Activated CD4-positive, alpha-beta T cell treated with anti-CD3 and anti-CD28 coated beads, Interleukin-2, amount 10 ng/mL, durations not matched to agents 24 days and 14 days (primary cell): ENCODE measurements around the gene GATAD2B. TPM values are rescaled to one million over a fixed set of nuclear protein-coding genes. Genes with fewer than 3 reads are reported as not detected.

Experiments used
- DNase-seq: peaks from one replicate; pipeline ENCODE4 v3.0.0; 2022
- H3K27ac Mint-ChIP-seq: one replicate; pipeline ENCODE4 v1.8.0; 2022; ENCODE audit warnings: mild to moderate bottlenecking, mixed read lengths
- H3K27me3 Mint-ChIP-seq: one replicate; pipeline ENCODE4 v1.8.0; 2022; ENCODE audit warnings: mixed read lengths
- H3K36me3 Mint-ChIP-seq: one replicate; pipeline ENCODE4 v1.8.0; 2022; ENCODE audit warnings: low read depth, mild to moderate bottlenecking, mixed read lengths
- H3K4me1 Mint-ChIP-seq: one replicate; pipeline ENCODE4 v1.8.0; 2021; ENCODE audit warnings: mixed read lengths
- H3K4me3 Mint-ChIP-seq: one replicate; pipeline ENCODE4 v1.8.0; 2022; ENCODE audit warnings: mild to moderate bottlenecking, moderate library complexity, mixed read lengths
- H3K9me3 Mint-ChIP-seq: one replicate; pipeline ENCODE4 v1.8.0; 2021; ENCODE audit warnings: mixed read lengths
- intact Hi-C: fragments of 100-400 bp; cut with micrococcal nuclease; formaldehyde crosslinking; loops from one replicate; pipeline ENCODE4 v1.15.1; 2023
- total RNA-seq: library from RNA; stranded (reverse); gene quantifications from 2 replicates; pipeline ENCODE4 v1.2.3, GENCODE V29; 2022

GATAD2B gene
- total RNA-seq, 1 donor from 2014 or later: 68.8 TPM

- H3K4me1 Mint-ChIP-seq: peaks cover 30% of the 10 kb centered on the region
- peak overlapping the region; percentile 96 for H3K4me3 Mint-ChIP-seq
- intact Hi-C loops: loop anchor here (2.0 kb wide), 1 partner anchor 42 kb away; the partner anchor contains the start of gene RAB13
- DNase-seq: no peak
- peak overlapping the region; percentile 96 for H3K27ac Mint-ChIP-seq
- H3K9me3 Mint-ChIP-seq: no peaks in the 10 kb centered on the region
- no peaks in the 10 kb centered on the region for H3K27me3 Mint-ChIP-seq
- peaks cover 60% of the 10 kb centered on the region for H3K36me3 Mint-ChIP-seq
Measured at GRCh38 chr1:153944827-153945117, 22.0 kb upstream of the GATAD2B start.

DNA sequence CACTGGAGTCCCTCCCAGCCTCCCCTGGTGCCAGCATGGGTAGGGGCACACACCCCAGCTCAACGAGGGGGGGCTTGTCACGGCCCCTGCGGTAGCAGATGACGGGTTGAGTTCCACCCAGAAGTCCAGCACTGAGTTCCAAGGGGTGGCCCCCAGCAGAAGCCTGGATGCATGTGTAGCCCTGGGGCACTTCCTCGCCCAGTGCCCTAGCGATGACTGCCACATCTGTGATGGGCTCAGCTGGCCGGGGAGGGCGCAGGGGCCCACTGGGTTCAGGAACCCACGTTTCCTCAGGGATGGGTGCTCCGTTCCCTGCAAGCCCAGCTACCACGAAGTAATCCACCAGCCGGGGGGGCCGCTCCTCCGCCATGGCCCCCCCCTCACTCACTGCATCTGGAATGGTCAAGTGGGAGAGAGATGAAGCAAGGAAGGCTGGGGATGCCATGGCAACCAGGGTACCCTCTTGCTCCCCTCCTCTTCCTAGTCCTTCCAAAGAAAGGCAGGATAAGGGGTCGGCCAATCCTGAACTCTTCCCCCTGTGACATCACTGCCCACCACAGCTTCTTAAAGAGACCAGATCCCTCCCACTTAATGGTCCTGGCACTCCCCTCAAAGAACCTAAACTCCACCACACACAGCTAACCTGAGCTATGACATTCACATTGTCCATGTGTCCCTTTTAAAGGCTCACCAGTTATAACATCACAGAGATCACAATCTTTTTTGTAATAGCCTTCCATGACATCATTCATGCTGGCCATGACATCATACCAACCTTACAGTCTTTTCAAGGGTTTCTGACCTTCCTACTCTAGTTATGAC is 21.4 kb upstream of the GATAD2B start:
- intact Hi-C loops: loop anchor here (2.0 kb wide), 1 partner anchor 43 kb away; the partner anchor contains the start of gene RAB13
- Mint-ChIP-seq H3K27ac (peak overlapping the region; percentile 96), H3K4me3 (peak overlapping the region; percentile 96), H3K36me3 (peaks cover 64% of the 10 kb centered on the region), H3K27me3 (no peaks in the 10 kb centered on the region), H3K9me3 (no peaks in the 10 kb centered on the region), H3K4me1 (peaks cover 30% of the 10 kb centered on the region)
- peak; percentile 75 for DNase-seq

DNA sequence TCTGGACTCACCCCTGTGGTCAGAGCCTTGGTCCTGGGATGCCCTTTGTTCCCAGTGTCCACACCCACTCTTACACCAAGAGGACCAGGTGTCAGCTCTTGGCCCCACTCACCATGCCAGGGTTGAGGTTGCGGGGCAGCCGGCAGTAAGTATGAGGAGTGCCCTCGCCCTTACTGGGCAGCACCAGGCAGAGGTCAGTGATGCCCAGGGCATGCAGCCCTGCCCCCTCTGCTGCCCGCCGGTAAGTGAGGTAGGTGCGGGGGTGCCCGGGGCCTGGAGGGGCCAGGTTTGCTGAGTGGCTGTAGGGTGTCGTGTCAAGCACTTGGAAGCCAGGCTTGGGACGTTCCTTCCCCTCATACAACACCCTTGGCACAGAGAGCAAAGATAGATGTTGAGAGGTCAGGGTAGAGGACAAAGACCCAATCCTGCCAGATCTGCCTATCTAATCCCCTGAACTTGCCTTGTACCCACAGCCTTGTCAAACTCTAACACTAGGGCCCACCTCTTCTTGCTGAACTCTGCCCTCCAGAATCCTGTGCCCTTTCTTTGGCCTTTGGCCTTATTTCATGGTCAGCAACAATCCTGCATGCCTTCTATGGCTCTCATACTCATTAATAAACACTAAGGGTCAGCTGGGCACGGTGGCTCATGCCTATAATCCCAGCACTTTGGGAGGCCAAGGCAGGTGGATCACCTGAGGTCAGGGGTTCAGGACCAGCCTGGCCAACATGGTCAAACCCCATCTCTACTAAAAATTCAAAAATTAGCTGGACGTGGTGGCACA is 20.2 kb upstream of the GATAD2B start:
- peak overlapping the region; percentile 26 for H3K4me3 Mint-ChIP-seq

GRCh38 chr1:153941826-153942725 is 19.3 kb upstream of the GATAD2B start:
- DNase-seq: no peak
- H3K36me3 Mint-ChIP-seq: peaks cover 67% of the 10 kb centered on the region
- H3K4me3 Mint-ChIP-seq: no peak overlapping the region
- H3K27ac Mint-ChIP-seq: no peak overlapping the region
- intact Hi-C loops: no loop called here
- no peaks in the 10 kb centered on the region for H3K9me3 Mint-ChIP-seq
- peaks cover 25% of the 10 kb centered on the region for H3K4me1 Mint-ChIP-seq
- H3K27me3 Mint-ChIP-seq: no peaks in the 10 kb centered on the region

More for the DNA sequence above, 20.2 kb upstream of the GATAD2B start:
- no peaks in the 10 kb centered on the region for H3K27me3 Mint-ChIP-seq
- no peak for DNase-seq
- H3K4me1 Mint-ChIP-seq: peaks cover 28% of the 10 kb centered on the region
- peak overlapping the region; percentile 48 for H3K27ac Mint-ChIP-seq
- H3K9me3 Mint-ChIP-seq: no peaks in the 10 kb centered on the region
- H3K36me3 Mint-ChIP-seq: peaks cover 60% of the 10 kb centered on the region
- intact Hi-C loops: no loop called here

GRCh38 chr1:153940756-153941155 is 18.0 kb upstream of the GATAD2B start:
- intact Hi-C loops: no loop called here
- peaks cover 20% of the 10 kb centered on the region for H3K4me1 Mint-ChIP-seq
- H3K27ac Mint-ChIP-seq: peak overlapping the region; percentile 12
- H3K9me3 Mint-ChIP-seq: no peaks in the 10 kb centered on the region
- no peak for DNase-seq
- no peaks in the 10 kb centered on the region for H3K27me3 Mint-ChIP-seq
- peaks cover 75% of the 10 kb centered on the region for H3K36me3 Mint-ChIP-seq
- H3K4me3 Mint-ChIP-seq: no peak overlapping the region

DNA sequence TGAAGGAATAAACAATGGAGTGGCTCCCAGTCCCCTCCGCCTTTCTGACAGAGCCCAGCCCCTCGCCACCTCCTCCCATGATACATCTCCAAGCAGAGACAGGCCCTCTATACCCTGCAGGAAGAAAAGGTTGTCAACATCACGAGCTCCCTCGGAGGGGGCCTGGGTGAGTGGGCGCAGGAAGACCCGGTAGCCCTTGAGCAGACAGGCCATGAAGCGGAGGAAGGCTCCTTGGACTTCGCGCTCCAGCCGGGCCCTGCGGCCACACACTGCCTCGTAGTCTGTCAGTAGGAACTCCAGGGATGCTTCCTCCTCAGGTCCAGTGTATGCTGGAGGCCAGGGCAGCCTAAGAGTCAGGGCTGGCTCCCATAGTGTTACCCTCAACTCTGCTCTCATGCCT is 16.7 kb upstream of the GATAD2B start:
- H3K36me3 Mint-ChIP-seq: peaks cover 76% of the 10 kb centered on the region
- intact Hi-C loops: no loop called here
- H3K4me3 Mint-ChIP-seq: no peak overlapping the region
- H3K27me3 Mint-ChIP-seq: no peaks in the 10 kb centered on the region
- DNase-seq: no peak
- H3K4me1 Mint-ChIP-seq: peaks cover 13% of the 10 kb centered on the region
- H3K9me3 Mint-ChIP-seq: no peaks in the 10 kb centered on the region
- no peak overlapping the region for H3K27ac Mint-ChIP-seq

- Mint-ChIP-seq H3K36me3 (peaks cover 80% of the 10 kb centered on the region), H3K4me1 (peaks cover 11% of the 10 kb centered on the region), H3K4me3 (no peak overlapping the region), H3K9me3 (no peaks in the 10 kb centered on the region), H3K27ac (no peak overlapping the region), H3K27me3 (no peaks in the 10 kb centered on the region)
- no peak for DNase-seq
- intact Hi-C loops: no loop called here
Measured at GRCh38 chr1:153938996-153939395, 16.2 kb upstream of the GATAD2B start.

- no peaks in the 10 kb centered on the region for H3K9me3 Mint-ChIP-seq
- H3K4me1 Mint-ChIP-seq: peaks cover 2% of the 10 kb centered on the region
- H3K27ac Mint-ChIP-seq: no peak overlapping the region
- H3K36me3 Mint-ChIP-seq: peaks cover 80% of the 10 kb centered on the region
- no peak for DNase-seq
- no peak overlapping the region for H3K4me3 Mint-ChIP-seq
- intact Hi-C loops: no loop called here
- no peaks in the 10 kb centered on the region for H3K27me3 Mint-ChIP-seq
Measured at GRCh38 chr1:153937331-153937730, 14.6 kb upstream of the GATAD2B start.

- intact Hi-C loops: no loop called here
- no peak overlapping the region for H3K27ac Mint-ChIP-seq
Measured at GRCh38 chr1:153936011-153936802, 13.4 kb upstream of the GATAD2B start.

DNA sequence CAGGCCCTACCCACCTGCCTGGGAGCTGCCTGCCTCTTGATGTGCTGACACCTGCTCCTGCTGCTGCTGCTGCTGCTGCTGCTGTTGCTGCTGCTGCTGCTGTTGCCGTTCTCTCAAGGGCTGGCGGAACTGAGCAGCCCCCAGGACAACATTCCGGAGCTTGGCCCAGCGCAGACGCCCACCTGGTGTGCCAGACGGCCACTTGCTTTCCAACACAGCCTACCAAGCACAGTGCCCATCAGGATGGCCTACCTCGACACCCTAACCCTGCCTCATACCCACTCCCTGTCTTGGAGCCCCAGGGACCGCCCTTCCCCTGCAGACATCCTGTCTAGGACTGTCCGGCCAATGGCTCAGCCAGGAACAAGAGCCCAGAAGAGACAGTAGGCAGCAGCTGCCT is 12.0 kb upstream of the GATAD2B start:
- Mint-ChIP-seq H3K9me3 (no peaks in the 10 kb centered on the region), H3K27me3 (no peaks in the 10 kb centered on the region), H3K27ac (no peak overlapping the region), H3K36me3 (peaks cover 70% of the 10 kb centered on the region), H3K4me3 (no peak overlapping the region), H3K4me1 (no peaks in the 10 kb centered on the region)
- DNase-seq: no peak
- intact Hi-C loops: no loop called here

More at GRCh38 chr1:153936011-153936802, 13.4 kb upstream of the GATAD2B start:
- Mint-ChIP-seq H3K36me3 (peaks cover 75% of the 10 kb centered on the region), H3K9me3 (no peaks in the 10 kb centered on the region), H3K27me3 (no peaks in the 10 kb centered on the region), H3K4me3 (no peak overlapping the region), H3K4me1 (peaks cover 2% of the 10 kb centered on the region)
- DNase-seq: no peak

DNA sequence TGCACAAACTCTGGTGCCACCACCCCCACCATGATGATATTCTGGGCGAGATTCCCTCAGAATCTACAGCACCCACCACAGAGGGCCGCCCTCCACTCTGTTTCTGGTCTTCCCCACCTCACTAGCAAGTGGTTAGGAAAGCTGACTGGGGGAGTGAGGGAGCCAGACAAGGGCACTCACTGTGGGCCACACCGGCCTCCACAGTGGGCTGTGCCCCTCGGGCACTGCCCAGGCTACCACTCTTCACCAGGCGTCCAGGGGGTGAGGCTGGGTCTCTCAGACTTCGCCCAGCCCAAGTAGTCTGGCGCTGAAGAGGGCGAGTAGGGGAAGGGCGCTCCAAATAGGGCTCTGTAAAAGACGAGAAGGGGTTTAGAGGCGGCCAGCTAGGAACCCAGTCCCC is 11.2 kb upstream of the GATAD2B start:
- Mint-ChIP-seq H3K27ac (no peak overlapping the region), H3K4me1 (peaks cover 3% of the 10 kb centered on the region), H3K27me3 (no peaks in the 10 kb centered on the region), H3K36me3 (peaks cover 68% of the 10 kb centered on the region), H3K4me3 (no peak overlapping the region), H3K9me3 (no peaks in the 10 kb centered on the region)
- no peak for DNase-seq
- intact Hi-C loops: no loop called here

- intact Hi-C loops: no loop called here
Measured at GRCh38 chr1:153933430-153933829, 10.7 kb upstream of the GATAD2B start.

More at GRCh38 chr1:153933430-153933829, 10.7 kb upstream of the GATAD2B start:
- Mint-ChIP-seq H3K27ac (no peak overlapping the region), H3K27me3 (no peaks in the 10 kb centered on the region), H3K4me3 (no peak overlapping the region), H3K4me1 (peaks cover 4% of the 10 kb centered on the region), H3K9me3 (no peaks in the 10 kb centered on the region), H3K36me3 (peaks cover 69% of the 10 kb centered on the region)
- DNase-seq: no peak
